GM18498 (cell line): ENCODE results near the gene TBXT.
"Not testable (repeated sequence)": the region's sequence is repeated elsewhere in the genome, so short reads cannot be mapped to it uniquely, and the experiment has no call there.

Source experiments
- ATAC-seq: cut with Tn5 transposase; IDR thresholded peaks from one replicate; pipeline ENCODE4 v1.9.1; 2021; ENCODE audit warnings: mild to moderate bottlenecking, moderate library complexity; ENCODE audit not compliant: unreplicated experiment

The TBXT gene

DNA sequence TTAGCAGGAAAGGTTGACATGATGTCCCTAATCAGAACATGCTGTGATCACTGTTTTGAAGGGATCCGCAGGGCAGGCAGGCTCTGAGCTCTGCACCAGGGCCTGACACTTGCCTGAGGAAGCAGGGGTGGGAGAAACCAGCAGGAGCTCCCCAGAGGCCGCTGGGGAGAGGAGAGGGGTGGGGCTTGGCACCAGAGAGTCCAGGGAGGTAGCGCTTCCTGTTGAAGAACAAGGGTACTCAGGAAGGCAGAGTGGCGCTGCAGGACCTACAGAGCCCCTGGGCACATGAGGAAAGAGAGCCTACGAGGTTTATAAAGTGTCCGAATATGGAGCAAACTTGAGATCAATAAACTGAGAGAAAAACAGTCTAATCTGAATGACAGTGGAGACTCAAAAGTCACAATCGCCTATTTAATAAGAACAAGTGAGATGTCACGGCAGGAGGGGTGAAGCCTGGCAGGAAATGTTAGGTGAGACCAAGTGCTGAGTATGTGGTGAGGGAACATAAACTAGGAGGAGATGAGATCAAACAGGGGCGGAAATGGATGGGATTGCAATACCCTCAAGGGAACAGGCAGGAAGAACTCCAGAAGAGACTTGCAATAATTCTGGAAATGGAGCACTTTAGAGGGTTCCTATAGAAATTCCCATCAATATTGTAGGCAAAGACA is 5.8 kb upstream of the TBXT start:
- ATAC-seq, result peak; percentile 40

DNA sequence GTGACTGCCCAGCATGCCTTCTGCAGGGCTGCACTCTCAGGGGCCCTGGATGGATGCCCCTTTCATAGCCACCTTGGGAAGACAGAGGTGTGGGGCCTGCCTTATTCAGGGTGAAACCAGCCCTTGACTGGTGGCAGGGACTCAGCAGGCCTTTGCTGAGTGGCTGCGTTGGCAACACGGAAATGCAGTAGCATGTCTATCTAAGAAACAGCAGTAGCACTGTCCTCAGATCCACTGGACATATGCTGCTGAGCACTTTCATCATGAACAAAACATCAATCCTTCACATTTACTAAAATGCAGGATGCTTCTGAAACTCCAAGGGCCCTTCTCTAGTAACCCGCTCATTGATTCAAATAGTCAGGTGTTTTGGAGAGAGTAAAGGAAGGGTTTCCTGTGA is 4.9 kb upstream of the TBXT start:
- ATAC-seq, result no peak

DNA sequence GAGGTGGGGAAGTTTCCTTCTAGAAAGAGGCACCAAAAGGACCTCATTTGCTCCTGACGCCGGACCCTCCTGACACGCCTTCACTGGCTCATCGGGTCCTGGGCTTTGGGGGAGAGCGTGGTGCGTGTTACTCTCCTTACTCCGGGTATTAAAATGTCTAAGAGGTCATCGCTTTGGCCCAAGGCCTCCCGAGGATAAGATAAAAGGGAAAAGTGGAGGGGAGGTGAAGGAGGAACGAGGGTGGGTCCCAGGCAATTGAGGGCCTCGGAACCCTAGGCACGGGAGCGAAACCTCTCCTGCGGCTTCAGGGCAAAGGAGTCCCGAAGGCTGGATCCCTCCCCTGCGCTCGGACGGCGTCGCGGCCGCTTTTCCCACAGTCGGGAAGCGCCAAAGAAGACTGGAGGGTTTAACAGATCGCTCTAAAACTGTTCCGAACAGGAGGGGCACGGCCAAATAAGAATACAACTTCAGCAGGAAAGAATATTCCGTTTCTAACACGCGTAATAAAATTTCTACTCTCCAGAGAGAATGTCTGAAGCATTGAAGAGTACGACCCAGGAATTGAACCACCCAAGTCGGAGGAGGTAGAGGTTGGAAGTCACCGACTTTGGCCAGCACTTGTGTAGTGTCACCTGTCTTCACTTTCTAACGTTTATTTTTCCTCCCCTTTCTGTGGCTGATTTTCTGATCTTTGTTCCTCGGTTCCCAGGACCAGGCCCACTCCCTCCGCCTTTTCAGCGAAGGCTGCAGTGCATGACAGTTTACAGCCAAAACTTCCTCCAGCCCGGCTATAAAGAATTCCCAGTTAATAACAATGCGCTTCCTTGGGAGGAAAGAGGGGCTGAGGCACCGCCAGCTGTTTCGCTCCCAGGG is 2.1 kb upstream of the TBXT start:
- no peak for ATAC-seq

DNA sequence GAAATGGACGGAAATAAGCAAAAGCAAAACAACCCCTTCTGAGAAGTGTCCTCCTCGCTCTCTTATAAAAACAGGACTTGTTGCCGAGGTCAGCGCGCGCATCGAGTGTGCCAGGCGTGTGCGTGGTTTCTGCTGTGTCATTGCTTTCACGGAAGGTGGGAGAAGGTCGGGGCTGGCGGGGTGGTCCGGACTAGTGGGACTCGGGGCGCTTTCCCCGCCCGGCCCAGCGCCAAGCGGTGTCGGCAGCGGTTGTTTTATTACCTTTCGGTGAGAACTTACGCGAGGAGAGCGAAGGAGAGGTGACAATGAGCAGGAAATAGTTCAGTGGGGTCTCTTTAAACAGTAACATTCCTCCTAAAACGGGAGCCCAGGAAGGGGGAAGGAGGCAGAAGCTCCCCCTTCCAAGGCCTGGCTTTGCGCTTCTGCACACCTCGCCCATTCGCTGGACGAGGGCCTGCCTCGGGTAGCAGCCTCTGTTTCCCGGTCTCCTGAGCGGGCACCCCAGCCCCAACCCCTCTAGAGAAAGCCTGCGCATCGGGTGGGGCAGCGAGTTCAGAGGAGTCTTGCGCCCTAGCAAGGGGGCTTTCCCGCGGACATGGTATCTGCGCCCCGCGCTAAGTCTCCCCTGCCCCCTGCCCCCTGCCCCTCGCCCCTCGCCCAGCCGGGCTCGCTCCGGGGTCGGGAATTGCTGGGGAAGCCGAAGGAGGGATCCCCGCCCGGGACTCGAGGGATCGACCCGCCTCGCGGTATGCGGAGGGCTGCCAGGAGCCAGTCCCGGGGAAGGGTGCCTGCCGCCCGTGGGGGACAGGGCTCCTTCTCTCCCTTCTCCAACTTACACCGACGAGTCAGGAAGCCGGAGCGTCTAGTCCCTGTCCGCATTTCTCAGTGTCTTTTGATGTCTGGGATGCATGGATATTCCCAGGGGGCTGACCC is 1.2 kb upstream of the TBXT start:
- peak; percentile 1 for ATAC-seq

DNA sequence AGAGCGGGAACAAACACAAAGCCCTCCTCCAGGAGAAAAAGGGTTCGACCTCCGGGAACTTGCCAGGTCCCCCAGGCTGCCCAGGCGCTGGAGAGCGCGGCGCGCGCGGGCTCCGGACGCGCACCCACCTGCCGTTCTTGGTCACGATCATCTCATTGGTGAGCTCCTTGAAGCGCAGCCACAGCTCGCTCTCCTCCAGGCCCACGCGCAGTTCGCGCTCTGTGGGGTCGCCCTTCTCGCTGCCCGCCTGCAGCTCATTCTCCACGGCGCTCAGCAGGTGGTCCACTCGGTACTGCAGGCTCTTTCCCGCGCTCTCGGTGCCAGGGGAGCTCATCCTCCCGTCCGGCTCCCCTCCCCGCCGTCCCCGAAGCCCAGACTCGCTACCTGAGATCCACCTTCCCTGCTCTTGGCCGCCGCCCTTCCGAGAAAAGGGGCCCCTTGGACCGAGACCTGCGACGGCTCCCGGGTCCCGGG is 356 bp downstream of the TBXT start:
- ATAC-seq, result no peak

DNA sequence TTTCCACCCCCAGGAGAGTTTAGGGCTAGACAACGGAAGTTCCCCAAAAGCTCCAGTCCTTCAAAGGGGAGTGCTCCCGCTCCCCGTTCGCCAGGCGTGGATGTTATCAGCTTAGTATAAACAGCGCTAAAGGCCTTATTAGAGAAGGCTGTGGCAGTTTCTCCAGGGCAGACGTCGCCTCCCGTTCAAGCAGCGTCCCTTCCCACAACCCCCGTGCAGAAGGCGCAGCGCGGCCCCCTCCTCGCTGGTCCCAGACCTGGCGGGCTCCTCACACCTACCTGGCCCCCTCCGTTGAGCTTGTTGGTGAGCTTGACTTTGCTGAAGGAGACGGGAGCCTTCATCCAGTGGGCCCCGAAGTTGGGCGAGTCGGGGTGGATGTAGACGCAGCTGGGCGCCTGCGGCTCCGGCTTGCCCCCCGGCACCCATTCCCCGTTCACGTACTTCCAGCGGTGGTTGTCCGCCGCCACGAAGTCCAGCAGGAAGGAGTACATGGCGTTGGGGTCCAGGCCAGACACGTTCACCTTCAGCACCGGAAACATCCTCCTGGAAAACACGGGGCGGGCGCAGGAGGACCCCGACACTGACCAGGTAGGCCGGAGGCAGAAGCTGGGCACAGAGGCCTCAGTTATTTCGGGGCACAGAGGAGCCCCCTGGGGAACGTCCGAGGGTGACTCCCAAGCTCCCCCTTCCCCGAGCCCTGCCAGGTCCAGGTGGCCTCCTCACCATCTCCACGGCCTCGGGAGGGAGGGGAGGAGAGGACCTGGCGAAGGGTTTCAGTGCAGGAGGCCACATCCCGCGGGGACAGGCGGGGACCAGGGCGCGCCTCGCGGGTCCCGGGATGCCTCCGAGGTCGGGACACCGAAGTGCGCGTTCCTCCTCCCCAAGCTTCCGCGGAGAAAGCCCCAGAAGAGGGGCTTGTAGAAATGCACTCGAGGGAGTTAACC is 1.1 kb downstream of the TBXT start:
- ATAC-seq, result no peak

DNA sequence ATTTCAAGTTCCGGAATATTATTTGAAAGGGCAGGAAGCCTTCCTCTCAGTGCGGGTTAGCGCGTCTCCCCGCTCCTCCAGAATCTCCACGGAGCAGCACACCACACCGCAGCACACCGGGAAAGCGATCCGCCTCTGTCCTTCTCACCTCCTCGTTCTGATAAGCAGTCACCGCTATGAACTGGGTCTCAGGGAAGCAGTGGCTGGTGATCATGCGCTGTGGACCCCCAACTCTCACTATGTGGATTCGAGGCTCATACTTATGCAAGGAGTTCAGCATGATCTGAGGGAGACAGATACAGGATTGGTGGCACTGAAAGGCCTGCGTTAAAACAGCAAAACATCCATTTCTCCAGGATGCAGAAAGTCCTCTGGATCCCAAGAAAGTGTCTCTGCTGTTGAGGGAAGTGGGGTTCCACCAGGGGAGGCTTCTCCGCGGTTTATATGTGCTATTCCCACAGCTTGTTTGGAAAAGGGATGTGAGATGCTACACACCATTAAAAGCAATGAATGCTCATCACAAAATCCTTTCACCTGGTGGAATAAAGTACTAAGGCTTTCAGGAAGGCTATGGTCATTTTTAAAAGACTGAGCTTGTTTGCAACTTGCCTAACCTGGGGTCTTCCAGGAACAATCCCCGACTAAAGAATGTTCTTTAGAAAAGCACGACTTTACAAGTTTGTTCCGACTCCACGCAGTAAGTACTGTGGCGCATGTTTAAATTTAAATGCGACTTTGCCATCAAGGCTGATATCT is 1.9 kb downstream of the TBXT start:
- ATAC-seq, result no peak

DNA sequence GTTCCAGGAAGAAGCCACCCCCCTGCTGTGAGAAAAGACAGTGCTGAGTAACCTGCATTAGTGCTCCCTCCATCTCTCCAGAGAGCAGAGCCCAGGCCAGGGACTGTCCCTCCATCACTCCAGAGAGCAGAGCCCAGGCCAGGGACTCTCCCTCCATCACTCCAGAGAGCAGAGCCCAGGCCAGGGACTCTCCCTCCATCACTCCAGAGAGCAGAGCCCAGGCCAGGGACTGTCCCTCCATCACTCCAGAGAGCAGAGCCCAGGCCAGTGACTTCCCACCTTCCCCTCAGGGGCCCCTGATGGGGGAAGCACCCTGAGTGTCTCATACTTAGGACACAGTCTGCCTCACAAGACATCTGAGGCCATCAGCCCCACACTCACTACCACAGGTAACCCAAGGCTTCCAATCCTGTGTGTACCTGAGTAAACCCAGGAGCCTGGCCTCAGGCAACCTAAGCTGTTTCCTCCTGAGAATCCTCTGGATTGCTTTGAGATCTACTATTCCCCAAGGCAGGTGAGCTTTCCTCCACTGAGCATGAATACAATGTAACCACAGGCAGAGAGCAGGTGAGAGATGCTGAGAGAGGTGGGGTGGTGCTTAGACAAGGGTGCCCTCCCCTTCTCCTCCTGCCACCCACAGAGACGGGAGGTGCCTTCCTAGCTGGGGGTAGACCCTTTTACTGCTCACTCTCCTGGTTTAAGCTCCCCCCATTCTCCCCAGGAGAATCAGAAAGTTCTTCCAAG is 4.9 kb downstream of the TBXT start:
- peak; percentile 58 for ATAC-seq

DNA sequence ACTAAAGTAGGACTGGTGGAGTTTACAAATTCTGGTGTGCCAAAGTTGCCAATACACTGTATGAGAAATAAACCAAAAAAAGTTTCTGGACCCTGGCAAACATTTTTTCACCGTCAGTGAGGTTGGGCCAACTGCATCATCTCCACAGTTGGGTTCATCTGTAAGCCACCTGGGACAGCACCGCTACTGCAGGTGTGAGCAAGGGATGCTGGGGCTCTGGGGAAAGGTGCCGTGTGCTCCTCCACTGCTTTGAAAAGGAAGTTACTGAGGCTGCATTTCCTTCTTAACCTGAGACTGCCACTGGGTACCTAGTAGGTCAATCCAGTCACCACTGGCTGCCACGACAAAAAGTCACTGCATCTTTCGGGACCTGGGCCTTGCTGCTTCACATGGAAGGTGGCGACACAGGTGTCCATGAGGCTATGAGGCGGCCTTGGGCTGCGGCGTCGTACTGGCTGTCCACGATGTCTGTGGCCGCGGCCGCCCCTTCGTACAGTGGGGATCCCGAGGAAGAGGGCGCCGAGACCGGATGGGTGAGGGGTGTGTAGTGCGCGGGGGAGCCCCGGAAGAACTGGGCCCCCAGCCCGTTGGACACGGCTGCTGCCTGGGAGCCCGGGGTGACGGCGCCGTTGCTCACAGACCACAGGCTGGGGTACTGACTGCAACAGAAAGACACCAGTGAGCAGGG is 9.6 kb downstream of the TBXT start:
- ATAC-seq, result no peak

DNA sequence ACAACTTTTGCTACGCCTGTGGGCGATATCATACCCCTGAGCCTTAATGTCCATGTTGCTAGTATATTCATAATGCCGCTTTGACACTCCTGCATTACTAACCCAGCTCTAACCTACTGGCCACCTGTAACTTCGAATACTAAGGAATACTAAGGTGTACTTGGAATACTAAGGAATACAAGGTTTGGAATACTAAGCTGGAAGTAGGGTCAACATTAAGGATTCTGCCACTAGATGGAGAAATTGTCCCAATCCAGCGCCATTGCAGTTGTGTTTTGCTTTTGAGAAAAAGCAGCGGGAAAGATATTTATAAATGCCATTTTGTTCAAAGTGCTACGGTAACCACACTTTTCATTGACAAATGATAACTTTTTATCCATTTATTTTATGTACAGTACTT is 10.7 kb downstream of the TBXT start:
- no peak for ATAC-seq

DNA sequence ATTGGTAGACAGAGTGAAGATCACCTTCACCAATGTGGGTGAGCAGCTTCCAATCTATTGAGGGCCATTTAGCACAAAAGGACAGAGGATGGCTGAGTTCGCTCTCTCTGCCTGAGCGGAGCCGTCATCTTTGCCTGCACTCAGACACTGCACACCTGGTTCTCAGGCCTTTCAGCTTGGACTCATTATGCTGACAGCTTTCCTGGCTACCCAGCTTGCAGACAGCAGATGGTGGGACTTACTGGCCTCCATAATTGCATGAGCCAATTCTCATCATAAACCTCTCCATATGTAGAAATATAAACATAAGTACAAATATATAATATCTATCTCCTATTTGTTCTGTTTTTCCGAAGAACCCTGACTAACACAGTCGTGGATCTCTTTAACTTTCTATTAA is 13.7 kb downstream of the TBXT start:
- ATAC-seq, result no peak

DNA sequence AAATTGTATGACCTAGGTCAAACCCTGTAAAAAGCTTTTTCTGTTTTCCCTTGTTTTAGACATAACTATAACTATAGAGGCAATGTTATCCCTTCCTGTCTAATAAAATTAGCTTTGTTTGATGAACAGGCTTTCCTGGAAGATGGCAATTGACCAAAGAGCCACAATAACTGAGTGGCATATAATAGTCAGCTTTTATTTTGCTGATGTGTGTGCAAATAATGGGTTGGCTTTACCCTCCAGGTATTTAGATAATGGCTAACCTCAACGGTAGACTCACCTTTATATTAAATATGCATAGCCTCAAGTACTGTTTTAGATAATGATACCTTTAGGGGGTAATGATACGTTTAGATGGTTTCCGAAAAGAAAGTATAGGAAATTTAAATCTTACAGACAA is 15.0 kb downstream of the TBXT start:
- ATAC-seq, result no peak

DNA sequence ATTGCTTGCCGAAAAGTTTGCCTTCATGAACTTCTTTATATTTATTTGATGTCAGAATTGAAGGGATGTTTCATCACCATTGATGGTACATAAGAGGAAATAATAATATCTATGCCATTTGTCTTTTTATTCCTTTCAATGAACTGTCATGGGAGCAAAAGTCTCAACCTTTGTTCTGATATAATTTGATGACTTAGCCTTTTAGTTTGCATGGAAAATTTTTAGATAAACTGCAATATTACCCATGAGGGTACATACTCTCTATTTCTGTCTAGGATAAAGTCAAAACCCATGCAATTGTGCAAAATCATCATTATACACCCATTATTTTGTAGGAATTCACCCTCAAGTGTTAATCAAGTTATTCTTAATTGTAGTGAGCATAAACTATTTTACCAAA is 15.9 kb downstream of the TBXT start:
- ATAC-seq, result no peak

DNA sequence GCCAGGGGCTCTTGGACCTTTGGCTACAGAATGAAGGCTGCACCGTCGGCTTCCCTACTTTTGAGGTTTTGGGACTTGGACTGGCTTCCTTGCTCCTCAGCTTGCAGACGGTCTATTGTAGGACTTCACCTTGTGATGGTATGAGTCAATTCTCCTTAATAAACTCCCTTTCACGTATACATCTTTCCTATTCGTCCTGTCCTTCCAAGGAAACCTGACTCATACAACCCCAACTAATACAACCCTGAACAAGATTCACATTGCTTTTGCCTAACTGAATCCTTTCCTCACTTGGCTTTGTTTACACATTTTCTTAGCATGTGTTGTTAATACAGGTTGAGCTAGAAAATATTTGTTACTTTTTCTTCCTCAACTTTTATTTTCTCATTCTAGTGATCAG is 21.9 kb downstream of the TBXT start:
- ATAC-seq, result no peak

DNA sequence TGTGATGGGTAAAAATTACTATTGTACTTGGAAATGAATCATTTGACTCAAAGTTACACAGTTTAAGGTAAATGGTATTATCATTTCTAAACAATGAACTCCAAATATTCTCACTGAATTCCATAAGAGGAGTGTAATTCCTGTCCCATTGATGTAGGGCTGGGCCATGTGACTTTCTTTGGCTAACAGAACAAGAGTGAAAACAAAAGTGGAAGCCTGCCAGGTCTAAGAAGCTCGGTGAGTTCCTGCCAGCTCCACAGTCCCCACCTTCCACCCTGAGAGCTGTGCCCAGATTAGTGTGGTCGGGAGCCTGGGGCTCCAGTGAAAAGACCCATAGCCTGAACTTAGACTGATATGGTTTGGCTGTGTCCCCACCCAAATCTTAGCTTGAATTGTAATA is 24.6 kb downstream of the TBXT start:
- ATAC-seq, result peak; percentile 52

DNA sequence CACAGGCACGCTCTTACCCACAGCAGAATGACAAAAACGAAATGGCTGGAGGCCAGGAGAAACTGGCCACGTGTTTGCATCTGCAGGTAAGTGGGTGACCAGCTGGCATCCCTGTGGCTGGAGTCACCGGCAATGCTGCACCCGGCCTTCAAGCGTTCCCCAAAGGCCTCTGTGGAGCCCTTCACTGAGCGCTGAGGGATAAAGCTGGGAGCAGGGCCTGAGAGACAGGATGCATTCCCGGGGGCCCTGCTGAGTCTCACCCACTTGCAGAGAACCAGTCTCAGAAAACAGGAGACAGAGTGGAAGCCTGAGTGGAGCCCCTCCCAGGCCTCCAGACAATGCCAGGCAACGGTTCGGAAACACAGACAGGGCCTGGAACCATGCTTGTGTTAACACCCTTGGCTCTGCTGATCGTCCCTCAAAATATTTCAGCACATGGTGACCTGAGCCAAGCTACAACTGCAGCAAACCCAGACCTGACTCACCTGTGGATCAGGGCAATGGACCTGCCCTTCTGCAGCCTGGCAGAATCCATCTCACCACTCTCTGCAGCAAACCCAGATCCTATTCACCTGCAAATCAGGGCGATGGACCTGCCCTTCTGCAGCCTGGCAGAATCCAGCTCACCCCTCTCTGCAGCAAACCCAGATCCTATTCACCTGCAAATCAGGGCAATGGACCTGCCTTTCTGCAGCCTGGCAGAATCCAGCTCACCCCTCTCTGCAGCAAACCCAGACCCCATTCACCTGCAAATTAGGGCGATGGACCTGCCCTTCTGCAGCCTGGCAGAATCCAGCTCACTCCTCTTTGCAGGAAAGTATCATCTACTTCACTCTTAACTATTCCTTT is 39.8 kb downstream of the TBXT start:
- ATAC-seq, result no peak

DNA sequence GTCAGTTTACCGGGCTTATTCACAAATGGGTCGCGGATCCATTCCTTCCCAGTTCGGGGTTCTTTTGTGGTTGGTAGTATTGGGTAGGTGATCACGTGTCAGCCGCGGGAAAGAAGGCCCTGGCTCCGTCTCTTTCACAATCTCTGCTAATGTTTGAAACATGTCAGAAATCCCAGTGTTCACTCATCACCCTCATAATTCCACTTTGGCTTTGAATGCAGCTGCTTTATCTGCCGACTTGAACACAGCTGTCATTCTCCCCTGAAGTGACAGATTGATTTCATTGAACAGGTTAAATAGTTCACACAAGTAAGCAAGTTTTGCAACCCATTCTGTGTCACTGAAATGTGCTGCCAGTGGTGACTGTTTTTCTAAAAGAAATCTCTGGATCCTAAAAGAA is 44.5 kb downstream of the TBXT start:
- not testable (repeated sequence) for ATAC-seq
